Ishikawa (cell line): ENCODE results near the gene ADAMTS13.

Experiments used
- CEBPB ChIP-seq: IDR thresholded peaks from 2 replicates; pipeline ENCODE4 v1.6.1; 2012
- CREB1 ChIP-seq: IDR thresholded peaks from 2 replicates; pipeline ENCODE4 v1.6.1; 2012; ENCODE audit warnings: low read depth
- EGR1 ChIP-seq: IDR thresholded peaks from 2 replicates; pipeline ENCODE4 v1.6.1; 2012
- EP300 ChIP-seq: IDR thresholded peaks from 2 replicates; pipeline ENCODE4 v1.6.1; 2012; ENCODE audit warnings: borderline replicate concordance
- FOXM1 ChIP-seq: IDR thresholded peaks from 2 replicates; pipeline ENCODE4 v1.6.1; 2012; ENCODE audit warnings: low read depth, borderline replicate concordance
- RAD21 ChIP-seq: IDR thresholded peaks from 2 replicates; pipeline ENCODE4 v1.6.1; 2012; ENCODE audit warnings: low read depth
- REST ChIP-seq: IDR thresholded peaks from 2 replicates; pipeline ENCODE4 v1.6.1; 2012; ENCODE audit warnings: low read depth, mild to moderate bottlenecking
- TAF1 ChIP-seq: IDR thresholded peaks from 2 replicates; pipeline ENCODE4 v1.6.1; 2012; ENCODE audit warnings: low read depth, mild to moderate bottlenecking
- TCF12 ChIP-seq: IDR thresholded peaks from 2 replicates; pipeline ENCODE4 v1.6.1; 2012; ENCODE audit warnings: low read depth
- TEAD4 ChIP-seq: IDR thresholded peaks from 2 replicates; pipeline ENCODE4 v1.6.1; 2012
- YY1 ChIP-seq: IDR thresholded peaks from 2 replicates; pipeline ENCODE4 v1.6.1; 2012; ENCODE audit warnings: low read depth
- ZBTB7A ChIP-seq: IDR thresholded peaks from 2 replicates; pipeline ENCODE4 v1.6.1; 2012; ENCODE audit warnings: low read depth
- TF ChIP-seq, protein P1 (sequence below): IDR thresholded peaks from 2 replicates; pipeline ENCODE4 v1.6.1; 2012
- TF ChIP-seq, protein P2 (sequence below): IDR thresholded peaks from 2 replicates; pipeline ENCODE4 v1.6.1; 2012

GRCh38 chr9:133421615-133422542 lies at the start of gene ADAMTS13:
- no peak for TF ChIP-seq EP300
- TF ChIP-seq TAF1, result no peak
- TF ChIP-seq CREB1, result no peak
- no peak for TF ChIP-seq REST
- TF ChIP-seq YY1, result no peak
- no peak for TF ChIP-seq EGR1
- TF ChIP-seq TEAD4, result no peak
- no peak for TF ChIP-seq RAD21
- TF ChIP-seq, protein P1, sequence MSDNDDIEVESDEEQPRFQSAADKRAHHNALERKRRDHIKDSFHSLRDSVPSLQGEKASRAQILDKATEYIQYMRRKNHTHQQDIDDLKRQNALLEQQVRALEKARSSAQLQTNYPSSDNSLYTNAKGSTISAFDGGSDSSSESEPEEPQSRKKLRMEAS, result no peak
- no peak for TF ChIP-seq ZBTB7A
- TF ChIP-seq CEBPB, result no peak
- no peak for TF ChIP-seq TCF12
- no peak for TF ChIP-seq FOXM1
- TF ChIP-seq, protein P2, sequence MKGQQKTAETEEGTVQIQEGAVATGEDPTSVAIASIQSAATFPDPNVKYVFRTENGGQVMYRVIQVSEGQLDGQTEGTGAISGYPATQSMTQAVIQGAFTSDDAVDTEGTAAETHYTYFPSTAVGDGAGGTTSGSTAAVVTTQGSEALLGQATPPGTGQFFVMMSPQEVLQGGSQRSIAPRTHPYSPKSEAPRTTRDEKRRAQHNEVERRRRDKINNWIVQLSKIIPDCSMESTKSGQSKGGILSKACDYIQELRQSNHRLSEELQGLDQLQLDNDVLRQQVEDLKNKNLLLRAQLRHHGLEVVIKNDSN, result no peak
